HepG2 (cell line): ENCODE measurements around the gene PPP2R2D. TPM values are rescaled to one million over a fixed set of nuclear protein-coding genes. Genes with fewer than 3 reads are reported as not detected.

Source experiments
- ATF5 ChIP-seq: sonication (generic); formaldehyde crosslinking; IDR thresholded peaks from 2 replicates; pipeline ENCODE4 v1.4.0; 2020; ENCODE audit warnings: mild to moderate bottlenecking, low read depth, missing genetic modification reagents
- FOXM1 ChIP-seq: sonication (generic); formaldehyde crosslinking; IDR thresholded peaks from 2 replicates; pipeline ENCODE4 v1.5.0; 2020; ENCODE audit warnings: missing genetic modification reagents
- KDM5B ChIP-seq: sonication (generic); formaldehyde crosslinking; IDR thresholded peaks from 2 replicates; pipeline ENCODE4 v1.4.0; 2020; ENCODE audit warnings: missing genetic modification reagents, mild to moderate bottlenecking, borderline replicate concordance
- KDM6A ChIP-seq: IDR thresholded peaks from 2 replicates; pipeline ENCODE4 v1.6.1; 2016; ENCODE audit warnings: low read depth
- KIAA2018 ChIP-seq: sonication (generic); formaldehyde crosslinking; IDR thresholded peaks from 2 replicates; pipeline ENCODE4 v1.5.0; 2020; ENCODE audit warnings: mild to moderate bottlenecking, missing genetic modification reagents, borderline replicate concordance
- MIXL1 ChIP-seq: IDR thresholded peaks from 2 replicates; pipeline ENCODE4 v1.6.1; 2016
- SPEN ChIP-seq: sonication (generic); formaldehyde crosslinking; IDR thresholded peaks from 2 replicates; pipeline ENCODE4 v1.5.1; 2020; ENCODE audit warnings: low read depth, mild to moderate bottlenecking, missing genetic modification reagents
- SRY ChIP-seq: sonication (generic); formaldehyde crosslinking; IDR thresholded peaks from 2 replicates; pipeline ENCODE4 v1.8.0; 2022; ENCODE audit warnings: mild to moderate bottlenecking, missing genetic modification reagents
- ZFP37 ChIP-seq: sonication (generic); formaldehyde crosslinking; IDR thresholded peaks from 2 replicates; pipeline ENCODE4 v1.4.0; 2020; ENCODE audit warnings: missing genetic modification reagents, borderline replicate concordance
- ZFP62 ChIP-seq: sonication (generic); formaldehyde crosslinking; IDR thresholded peaks from 2 replicates; pipeline ENCODE4 v1.4.0; 2020; ENCODE audit warnings: missing genetic modification reagents
- ZHX2 ChIP-seq, 2 experiments: sonication (generic) in 1 of 2; formaldehyde crosslinking in 1 of 2; IDR thresholded peaks; 2 replicates each; pipeline versions ENCODE4 v1.6.1 to v1.9.0; 2014 to 2022; ENCODE audit warnings: antibody characterized with exemption in 1 of 2, borderline replicate concordance in 1 of 2, inconsistent platforms in 1 of 2, low read depth in 1 of 2, missing genetic modification reagents in 1 of 2
- ZMYM4 ChIP-seq: sonication (generic); formaldehyde crosslinking; IDR thresholded peaks from 2 replicates; pipeline ENCODE4 v1.8.1; 2023; ENCODE audit warnings: mild to moderate bottlenecking, missing genetic modification reagents
- ZNF3 ChIP-seq: IDR thresholded peaks from 2 replicates; pipeline ENCODE4 v1.7.0; 2017; ENCODE audit warnings: inconsistent platforms
- ZNF557 ChIP-seq: sonication (generic); formaldehyde crosslinking; IDR thresholded peaks from 2 replicates; pipeline ENCODE4 v1.4.0; 2020; ENCODE audit warnings: missing genetic modification reagents
- ZNF607 ChIP-seq: sonication (generic); formaldehyde crosslinking; IDR thresholded peaks from 2 replicates; pipeline ENCODE4 v1.5.1; 2020; ENCODE audit warnings: missing genetic modification reagents, mild to moderate bottlenecking, borderline replicate concordance
- polyA plus RNA-seq, 8 experiments: library from polyadenylated mRNA; depleted of rRNA in 3 of 8; stranded (reverse) in 7 of 8; unstranded in 1 of 8; fragments of >200 nt; fragmentation: Illumina TruSeq in 4 of 8; extraction: Trizol in 4 of 8; gene quantifications; 2 replicates each; pipeline versions ENCODE4 v1.2.1 to v1.2.3, GENCODE V29; 2011 to 2016; ENCODE audit warnings: low read depth in 4 of 8, missing spikeins in 1 of 8, mixed read lengths in 1 of 8; ENCODE audit not compliant: insufficient read depth in 1 of 8
- total RNA-seq, 5 experiments: library from RNA; depleted of rRNA; stranded (reverse); fragments of >200 nt; fragmentation: Illumina TruSeq; extraction: Trizol; gene quantifications; 2 replicates each; pipeline ENCODE4 v1.2.3, GENCODE V29; 2016; ENCODE audit warnings: low read depth in 1 of 5

PPP2R2D gene
- total and polyA plus RNA-seq, 2 of the 13 experiments (the other 11 are each of a cell fraction or from before 2014, with no cell fraction given): 32.7 to 33.2 TPM

- 0 out of 2 replicates have a peak, but pooled peaks have one; percentile 54 for TF ChIP-seq ZFP37 (CRISPR knock-in tag)
- TF ChIP-seq FOXM1 (CRISPR knock-in tag): no peak
- no peak for TF ChIP-seq ZFP62 (CRISPR knock-in tag)
- no peak for TF ChIP-seq ZNF3
- TF ChIP-seq SPEN: no peak
- TF ChIP-seq SRY (CRISPR knock-in tag): no peak
- 0 out of 2 replicates have a peak, but pooled peaks have one; percentile 40 for TF ChIP-seq ATF5 (CRISPR knock-in tag)
- TF ChIP-seq ZHX2 (IDR thresholded peaks at IDR 0.05; ENCODE audit: low read depth): no peak
- no peak for TF ChIP-seq ZHX2 (CRISPR knock-in tag; IDR thresholded peaks at IDR 0.05; ENCODE audit: borderline replicate concordance)
- TF ChIP-seq ZNF557 (CRISPR knock-in tag): no peak
- no peak for TF ChIP-seq KIAA2018 (CRISPR knock-in tag)
- no peak for TF ChIP-seq MIXL1 (CRISPR knock-in tag)
- no peak for TF ChIP-seq KDM6A (CRISPR knock-in tag)
- TF ChIP-seq ZMYM4: no peak
- no peak for TF ChIP-seq KDM5B
- peak; percentile 68; the same call in 1 of the 2 replicates for TF ChIP-seq ZNF607 (CRISPR knock-in tag)
Observed at GRCh38 chr10:131998050-131998844, 97.4 kb downstream of the PPP2R2D start (continued).
